CD4-positive, alpha-beta T cell treated with Interleukin-10 for 1 hour (primary cell): ENCODE measurements around the gene OPN3.

ENCODE experiments used
- DNase-seq: peaks from one replicate; pipeline ENCODE4 v3.0.0-alpha.2; 2020

OPN3 gene

DNA sequence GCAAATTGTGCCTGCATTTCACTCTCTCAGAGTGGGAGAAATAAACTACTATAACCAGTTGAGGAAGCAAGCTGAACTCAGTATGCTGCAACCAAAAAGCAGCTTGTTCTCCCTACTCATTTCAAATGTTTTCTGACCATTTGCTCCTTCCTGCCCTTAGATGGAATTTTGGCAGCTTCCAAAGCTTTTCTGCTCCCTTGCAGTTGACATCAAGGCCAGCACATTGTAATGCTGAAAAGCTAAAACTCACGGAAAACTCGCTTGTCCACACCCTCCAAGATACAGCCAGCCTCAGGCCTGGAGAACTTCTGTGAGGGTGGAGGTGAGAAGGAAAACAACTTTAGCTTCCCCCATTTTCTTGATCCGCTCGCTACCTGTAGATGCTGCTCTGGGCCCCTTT, 5.0 kb upstream of the OPN3 start:
- DNase-seq = no peak

DNA sequence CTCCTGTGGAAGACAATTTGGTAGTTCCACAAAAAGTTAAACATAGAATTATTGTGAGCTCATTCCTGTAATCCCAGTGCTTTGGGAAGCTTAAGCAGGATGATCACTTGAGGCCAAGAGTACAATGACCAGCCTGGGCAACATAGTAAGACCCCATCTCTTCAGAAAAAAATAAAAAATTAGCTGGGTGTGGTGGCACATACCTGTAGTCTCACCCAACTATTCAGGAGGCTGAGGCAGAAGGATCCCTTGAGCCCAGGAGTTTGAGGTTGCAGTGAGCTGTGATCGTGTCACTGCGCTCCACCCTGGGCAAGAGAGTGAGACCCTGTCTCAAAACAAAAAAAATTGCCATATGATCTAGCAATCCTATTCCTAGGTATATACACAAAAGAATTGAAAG, 4.1 kb upstream of the OPN3 start:
- no peak for DNase-seq

DNA sequence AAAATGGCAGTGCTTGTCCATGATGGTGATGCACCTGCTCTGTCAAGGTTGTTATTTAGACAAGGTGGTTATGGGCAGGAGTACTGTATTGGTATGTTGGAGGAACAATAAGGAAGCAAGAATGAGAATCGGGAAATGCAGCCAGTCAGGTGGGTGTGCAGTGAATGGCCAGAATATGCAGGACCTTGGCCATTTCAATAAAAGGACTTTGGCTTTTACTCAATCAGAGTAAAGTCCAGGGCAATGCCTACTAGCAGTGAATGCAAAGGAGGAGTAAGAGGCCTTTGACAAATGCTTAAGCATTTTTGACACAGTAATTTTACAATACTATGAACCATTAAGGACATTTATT, 2.4 kb upstream of the OPN3 start:
- DNase-seq = no peak

DNA sequence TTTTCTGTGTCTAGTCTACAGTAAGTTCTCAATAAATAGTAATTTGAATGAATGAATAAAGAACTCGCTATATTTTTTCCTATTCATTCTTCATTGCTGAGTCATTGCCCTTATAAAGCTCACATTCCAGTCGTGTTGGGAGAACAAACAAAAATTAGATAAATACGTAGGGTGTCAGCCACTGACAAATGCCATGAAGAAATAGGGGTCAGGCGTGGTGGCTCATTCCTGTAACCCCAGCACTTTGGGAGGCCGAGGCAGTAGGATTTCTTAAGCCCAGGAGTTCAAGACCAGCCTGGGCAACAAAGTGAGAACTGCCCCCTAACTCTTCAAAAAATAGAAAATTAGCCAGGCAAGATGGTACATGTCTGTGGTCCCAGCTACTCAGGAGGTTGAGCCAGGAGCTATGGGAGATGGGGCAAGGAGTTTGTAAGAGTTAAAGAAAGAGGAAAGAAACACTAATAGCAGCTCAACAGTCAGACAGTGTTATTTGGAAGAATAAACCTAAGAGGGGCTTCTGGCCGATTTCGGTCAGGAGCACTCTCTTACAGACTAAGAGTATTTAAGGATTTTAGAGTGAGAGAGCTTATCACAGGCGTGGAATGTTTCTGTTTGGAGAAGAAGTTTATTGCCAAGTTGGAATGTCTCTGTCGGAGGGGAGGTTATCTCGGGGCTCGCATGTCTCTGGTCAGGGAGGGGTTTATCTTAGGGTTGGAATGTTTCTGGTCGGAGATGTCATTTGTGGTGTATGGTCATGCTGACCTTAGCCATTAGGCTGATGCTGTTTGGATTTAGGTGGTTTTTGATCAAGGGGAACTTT, 1.8 kb upstream of the OPN3 start:
- DNase-seq = no peak

DNA sequence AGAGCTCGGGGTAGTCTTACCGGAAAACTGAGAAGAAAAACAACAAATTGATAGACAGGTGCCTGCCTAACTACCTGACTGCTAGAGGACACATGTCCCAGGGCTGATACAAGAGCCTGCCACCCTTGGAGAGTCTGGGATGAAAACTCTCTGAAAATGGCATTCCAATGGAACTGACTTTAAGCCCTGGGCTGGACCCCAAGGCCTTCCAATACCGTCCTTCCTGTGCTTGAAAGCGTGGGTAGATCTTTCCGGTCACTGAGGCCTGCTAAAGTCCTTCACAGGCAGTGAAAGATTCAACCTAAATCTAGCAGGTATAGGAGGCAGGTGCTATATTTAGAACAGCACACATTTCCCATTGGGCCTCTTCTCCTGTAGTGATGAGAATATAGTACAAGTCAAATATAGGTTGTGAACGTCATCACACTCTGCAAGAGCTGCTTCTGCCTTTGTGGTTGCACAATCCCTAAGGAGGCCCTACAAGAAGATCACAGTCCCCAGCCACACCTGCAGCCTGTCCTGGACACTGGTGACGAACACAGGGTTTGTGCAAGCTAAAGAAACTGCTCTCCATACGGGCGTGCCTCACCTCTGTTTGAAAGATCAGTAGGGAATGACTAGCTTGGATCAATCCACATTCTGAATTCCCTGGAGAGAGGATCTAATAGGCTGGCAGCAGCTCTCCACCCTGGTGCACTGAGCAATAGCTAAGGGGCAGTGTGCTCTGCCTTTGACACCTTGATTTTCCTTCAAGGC, 876 bp upstream of the OPN3 start:
- DNase-seq = peak; percentile 3

DNA sequence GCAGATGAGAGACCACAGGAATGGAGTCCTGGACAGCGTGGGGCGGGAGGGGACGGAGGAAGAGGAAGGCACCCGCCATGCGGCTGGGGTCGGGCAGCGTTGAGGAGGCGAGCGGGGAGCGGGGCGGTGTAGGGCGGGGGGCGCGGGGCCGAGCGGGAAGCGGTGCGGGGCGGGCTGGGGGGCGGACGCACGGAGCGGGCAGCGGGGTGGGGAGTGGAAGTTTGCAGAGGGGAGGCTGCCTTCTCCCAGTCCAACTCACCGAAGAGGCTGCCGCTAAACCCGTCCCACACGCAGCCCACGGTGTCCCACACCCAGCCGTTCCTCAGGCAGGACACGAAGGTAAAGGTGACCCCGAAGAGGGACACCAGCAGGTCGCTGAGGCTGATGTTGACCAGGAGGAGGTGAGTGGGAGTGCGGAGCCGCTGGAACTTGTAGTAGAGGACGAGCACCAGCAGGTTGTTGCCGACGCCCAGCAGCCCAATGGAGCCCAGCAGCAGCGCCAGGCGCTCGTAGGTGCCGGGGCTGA, 483 bp downstream of the OPN3 start:
- no peak for DNase-seq

DNA sequence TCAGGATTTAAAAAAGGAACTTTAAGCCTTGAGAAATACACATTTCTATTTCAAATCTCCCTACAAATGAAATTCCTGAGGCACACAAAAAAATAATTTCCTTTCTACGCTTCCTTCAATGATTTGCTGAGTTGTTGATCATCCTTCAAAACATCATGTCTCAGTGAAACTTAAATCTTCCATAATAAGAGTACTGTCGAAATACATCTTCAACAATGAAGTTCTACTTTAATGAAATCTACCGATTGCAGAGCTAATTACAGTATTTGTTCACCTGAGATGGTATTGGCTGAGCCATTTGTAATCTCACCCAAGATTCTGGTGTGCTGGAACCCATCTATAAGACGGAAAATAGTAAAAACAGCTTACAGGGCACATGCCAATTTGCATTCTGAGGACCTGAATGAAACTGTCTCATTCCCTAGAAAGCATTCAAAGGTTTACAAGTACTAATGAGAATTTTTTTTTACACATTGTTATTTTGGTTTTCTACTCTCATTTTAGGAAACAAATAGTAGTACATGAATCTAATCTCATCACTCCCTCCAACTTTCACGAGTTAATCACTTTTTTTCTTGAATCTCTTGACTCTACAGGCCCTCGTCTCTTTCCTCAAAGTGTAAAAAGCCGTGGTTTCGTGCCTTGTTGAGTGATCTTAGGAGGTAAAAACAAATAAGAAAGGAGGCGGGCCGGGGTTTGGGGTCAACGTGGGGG, 1.1 kb downstream of the OPN3 start:
- peak; percentile 11 for DNase-seq

DNA sequence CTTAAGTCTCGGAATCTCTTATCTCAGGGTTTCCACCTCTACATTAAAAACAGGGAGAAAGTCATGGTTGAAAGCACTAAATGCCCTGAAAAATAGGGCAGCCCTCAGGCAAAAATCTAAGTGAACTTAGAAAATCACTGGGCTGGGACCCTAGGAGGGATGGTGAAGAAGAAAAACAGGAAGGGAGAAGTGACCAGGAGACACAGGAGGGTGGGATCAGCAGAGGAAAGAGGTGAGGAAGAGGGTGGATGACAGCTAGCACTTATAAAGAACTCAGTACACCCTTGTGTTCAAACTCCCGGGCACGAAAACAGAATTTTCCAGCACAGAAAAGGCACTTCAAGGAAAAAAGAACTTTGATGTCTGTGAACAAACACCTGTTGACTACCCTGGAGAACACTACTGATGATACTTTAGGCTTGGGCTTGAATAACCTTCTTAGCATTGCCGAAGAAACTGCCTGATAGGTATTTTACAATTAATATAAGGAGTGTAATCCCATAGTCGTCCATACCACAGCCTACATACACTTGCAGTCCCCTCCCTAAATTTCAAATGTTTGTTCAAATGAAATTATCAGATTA, 2.0 kb downstream of the OPN3 start:
- no peak for DNase-seq

DNA sequence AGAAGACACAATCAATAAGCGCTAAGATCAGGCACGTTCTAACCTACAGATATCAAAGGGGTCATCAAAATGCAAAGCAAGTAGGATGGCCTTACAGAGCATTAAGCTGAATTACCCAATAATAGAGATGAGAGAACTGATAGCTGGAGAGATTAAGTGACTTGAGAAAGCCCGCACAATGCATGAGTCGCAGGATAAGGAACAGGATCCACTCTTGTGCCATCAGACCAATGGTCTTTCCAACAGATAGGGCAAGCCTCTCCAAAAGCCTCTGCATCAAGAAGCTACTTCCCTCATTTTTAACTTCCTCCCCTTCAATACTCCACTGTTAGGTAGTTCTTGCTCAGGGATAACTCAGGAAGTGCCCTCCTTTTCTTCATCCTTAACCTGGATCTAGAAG, 2.6 kb downstream of the OPN3 start:
- no peak for DNase-seq

DNA sequence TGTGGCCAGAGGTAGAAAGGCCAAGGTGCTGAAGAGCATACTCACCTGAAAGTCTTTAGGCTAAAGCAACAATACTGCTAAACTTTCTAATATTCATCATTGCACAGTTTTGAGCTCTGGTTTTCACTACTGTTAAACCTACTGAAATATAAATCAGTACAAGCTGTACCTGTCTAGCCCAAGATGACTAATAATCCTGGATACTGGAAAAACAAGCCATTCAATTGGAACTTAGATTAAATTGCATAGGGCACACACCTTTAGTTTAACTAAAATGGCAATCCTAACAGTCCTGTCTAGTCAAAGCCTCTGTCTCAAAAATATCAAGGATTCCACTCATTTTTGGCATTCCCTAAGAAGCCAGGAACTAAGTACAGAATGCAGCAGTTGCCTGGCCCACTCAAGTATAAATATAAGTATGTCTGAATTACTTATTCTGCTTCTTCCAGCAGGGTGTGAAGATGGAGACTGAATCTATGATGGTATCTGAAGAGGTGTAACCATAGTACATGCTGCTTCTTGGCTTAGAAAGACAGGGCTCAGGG, 3.1 kb downstream of the OPN3 start:
- no peak for DNase-seq

DNA sequence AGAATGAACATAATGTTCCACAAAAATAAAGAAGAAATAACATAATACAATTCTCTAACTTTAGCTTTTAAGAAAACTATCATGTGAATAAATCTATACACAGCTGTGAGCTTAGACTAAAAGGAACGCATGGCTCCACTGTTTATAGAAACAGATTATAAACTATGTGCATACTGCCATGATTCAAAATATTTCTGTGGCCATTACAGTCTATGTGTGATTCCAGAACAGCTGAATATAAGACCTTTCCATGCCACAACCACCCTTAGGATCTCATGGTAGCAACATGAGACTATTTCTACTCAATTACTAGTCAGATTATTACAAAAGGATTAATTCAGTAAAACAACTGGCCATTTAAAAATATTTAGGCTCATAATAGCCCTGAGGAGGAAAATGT, 3.9 kb downstream of the OPN3 start:
- DNase-seq = no peak

DNA sequence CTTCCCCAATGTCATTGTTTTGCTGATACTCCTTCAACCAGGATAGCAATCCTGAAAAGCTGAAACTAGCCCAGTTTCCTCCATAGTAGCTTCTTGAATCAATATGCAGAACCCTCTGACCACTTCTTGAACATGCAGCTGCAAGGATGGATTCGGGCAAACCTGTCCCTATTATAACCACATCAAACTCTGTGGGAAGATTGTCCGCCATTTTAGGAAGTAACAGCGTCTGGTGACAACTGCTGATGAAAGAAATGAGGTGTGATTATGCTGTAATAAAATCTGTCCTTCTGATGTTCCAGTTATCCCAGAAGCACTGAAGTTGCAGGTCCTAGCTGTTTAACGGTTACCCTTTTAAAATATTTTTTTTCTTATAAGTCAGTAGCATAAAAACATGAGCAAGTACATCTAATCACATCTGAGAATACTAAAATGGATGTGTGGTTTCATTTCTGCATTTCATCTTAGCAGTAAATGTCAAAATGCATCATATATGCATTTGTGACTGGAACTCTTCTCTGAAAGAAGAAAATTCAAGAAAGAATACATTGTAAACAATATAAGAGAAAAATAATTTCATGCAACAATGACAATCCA, 4.5 kb downstream of the OPN3 start:
- no peak for DNase-seq

DNA sequence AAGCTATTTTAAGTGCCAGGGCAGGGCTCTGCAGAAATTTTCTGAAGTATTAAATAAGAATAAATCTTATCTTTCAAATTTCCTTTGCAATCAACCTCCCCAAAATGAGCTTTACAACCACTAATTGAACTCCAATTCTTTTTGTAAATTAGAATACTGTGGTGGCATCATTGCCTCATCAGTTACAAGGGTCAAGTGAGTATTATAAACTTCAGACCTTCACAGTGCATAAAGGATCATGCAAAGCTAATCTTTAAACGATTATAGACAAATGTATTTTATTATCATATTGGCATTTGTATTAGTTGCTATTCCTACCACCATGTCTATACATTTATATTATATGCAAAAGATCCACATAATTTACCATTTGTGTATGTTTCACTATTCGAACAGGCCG, 7.2 kb downstream of the OPN3 start:
- no peak for DNase-seq

DNA sequence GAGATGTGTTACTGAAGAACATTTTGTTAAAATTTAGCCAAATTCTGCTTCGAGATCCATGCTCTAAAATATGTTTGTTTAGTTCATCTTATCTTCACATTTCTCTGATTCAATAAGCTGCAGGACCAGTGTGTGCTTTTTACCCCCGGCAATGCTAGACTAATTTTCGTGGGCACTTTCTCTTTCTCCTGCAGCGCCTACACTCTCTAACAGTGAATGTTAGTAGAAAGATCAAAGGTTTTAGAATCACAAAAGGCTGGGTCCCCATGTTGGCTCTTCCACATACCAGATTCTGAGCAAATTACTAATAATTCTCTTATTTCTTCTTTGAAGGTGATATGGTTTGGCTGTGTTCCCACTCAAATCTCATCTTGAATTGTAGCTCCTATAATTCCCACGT, 8.5 kb downstream of the OPN3 start:
- no peak for DNase-seq

DNA sequence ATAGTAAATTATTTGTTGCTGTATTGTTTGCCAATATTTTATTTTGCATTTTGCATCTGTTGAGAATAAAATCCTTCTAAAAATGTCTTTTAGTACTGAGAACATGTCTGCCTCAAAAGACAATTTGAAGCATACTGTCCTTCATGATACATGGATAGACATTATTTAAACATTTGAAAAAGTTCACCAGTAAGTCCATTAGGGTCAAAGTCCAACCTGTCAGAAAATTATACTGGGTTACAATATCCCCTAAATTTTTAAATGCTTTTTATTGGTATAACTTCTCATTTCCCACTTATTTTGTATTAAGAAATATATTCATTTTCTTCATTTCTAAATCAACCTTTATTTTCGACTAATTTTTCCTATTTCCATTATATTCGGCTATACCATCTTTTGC, 9.3 kb downstream of the OPN3 start:
- DNase-seq = no peak

DNA sequence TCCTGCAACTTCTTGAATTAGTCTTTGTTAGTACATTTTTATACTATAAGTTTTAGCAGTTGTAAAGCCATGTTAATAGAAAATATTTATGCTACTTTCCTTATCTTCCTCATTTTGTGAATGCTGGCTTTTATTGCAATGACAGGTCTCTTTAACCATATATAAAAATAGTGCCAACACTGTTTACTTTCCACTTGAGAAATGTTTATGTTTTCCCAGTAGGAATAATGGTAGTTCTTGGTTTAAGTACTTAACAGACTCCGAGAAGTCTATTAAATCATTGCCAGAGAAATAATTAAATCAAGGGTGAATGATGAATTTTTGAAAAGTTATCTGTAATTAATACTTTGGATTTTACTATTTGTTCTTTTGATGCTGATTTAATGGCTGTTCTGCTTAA, 9.7 kb downstream of the OPN3 start:
- no peak for DNase-seq

DNA sequence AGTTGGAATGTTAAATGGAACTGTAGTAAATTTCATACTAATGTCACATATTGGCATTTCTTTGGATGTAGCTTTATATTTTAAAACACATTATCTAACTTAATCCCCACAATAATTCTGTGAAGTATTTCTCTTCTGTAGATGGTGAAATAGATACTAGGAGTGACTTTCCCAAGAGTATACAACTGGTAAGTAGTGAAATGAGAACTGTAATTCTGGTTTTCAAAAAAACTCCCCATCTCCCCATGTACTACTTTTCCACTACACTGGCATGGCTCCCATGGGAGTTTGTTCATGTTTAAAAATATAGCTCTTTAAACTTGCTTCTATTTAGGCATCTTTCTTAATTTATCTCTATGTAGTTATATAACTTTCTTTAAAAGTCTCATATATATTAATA, 10.2 kb downstream of the OPN3 start:
- DNase-seq = no peak

DNA sequence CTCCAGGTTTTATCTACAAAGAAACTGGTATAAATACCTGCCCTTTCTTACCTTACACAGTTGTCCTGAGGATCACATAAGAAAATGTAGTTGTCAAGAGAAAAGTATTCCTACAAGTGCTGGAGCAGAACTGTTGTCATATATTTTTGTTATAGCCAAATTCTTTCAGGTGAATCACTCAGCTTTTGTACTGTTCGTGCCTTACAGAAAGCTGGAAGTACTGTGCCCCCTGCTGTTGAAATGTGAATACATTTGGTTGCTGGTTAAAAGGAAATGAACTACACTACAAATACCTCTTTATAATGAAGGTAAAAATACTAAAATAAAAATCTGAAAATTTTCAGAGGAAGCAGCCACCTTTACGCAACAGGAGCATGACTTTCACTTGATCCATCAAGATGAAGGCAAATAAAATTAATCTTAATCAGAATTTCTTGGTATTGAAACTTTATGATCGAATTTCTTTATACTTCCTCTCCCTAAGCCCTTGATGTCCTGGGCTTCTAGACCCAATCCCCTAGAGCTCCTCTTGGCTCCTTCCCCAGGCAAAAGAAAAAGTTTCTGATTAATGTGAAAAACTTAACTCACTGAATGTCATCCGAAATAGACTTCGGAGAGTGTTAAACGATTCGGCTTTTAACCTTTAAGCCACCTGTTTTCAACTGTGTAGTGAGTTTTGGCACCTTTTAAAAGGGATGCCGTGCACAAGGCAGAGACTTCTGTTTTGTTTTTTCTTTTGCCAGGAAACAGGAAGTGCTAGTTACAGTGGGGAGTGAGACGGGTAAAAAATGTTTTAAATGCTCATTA, 12.5 kb downstream of the OPN3 start:
- DNase-seq = peak; percentile 74

DNA sequence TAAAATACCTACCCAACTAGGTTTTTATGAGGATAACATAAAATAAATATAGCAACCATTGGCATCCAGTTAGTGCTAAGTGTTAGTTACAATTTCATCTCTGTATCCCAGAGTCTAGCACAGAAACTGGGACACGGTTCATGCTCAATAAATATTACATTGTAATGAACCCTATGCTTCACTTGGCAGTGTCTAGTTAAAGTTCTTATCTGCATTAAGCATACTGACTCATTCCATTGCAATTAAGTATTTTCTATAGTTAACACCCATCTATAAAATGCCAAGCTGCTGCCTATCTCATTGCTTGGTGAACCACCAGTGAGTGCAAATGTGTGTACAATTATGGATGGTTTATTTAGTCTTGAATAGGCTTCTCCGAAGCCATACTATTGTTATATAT, 15.2 kb downstream of the OPN3 start:
- no peak for DNase-seq

DNA sequence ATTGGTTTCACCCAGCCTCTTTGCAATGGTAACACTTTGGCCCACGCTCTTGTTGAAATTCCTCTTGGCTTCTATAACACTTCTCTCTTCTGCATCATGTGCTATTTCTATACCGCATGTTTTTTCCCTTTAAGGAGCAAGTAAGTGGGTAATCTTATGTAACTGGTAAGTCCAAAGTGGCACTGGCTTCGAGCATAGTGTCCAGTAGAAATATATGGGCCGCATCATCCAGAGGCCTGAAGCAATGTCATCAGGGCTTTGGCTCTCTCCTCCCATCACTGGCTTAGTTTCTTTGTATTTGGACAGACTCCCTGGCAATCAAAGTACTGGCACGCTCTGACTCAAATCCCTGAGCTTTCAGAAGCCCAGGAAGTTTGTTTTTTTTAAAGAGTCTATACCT, 17.5 kb downstream of the OPN3 start:
- no peak for DNase-seq

DNA sequence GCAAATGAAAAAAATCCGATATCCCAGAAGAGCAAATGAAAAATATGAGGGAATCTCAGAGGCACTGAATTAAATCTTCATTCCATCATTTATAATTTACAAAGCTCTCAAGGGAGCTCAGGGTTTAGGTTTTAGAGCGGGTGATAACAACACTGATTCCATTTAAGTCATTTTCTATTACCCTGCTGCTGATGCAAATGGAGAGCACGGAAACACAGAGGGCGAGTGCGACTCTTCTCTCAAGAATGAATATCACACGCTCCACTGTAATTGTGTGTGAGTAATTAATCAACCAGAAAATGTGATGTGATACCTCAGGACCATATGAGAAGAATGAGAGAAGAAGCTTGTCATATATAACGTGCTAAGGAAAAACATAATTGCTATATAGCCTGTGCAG, 22.7 kb downstream of the OPN3 start:
- DNase-seq = no peak
